Measurements from ENCODE around the gene SPATA7.

The SPATA7 gene

GRCh38 chr14:88482524-88482923 lies 97.1 kb downstream of the SPATA7 start:
- DNase-seq (ENCODE audit: low read depth) = no peak
